NOMO-1 (cell line): ENCODE data around the gene OSBPL5.
"Not testable (repeated sequence)": the region's sequence is repeated elsewhere in the genome, so short reads cannot be mapped to it uniquely, and the experiment has no call there.

ENCODE experiments used
- DNase-seq, 2 experiments: peaks; one replicate each; lab custom pipeline; 2025; ENCODE audit not compliant: unreplicated experiment in 2 of 2; lab: John Stamatoyannopoulos, UW

The OSBPL5 gene

DNA sequence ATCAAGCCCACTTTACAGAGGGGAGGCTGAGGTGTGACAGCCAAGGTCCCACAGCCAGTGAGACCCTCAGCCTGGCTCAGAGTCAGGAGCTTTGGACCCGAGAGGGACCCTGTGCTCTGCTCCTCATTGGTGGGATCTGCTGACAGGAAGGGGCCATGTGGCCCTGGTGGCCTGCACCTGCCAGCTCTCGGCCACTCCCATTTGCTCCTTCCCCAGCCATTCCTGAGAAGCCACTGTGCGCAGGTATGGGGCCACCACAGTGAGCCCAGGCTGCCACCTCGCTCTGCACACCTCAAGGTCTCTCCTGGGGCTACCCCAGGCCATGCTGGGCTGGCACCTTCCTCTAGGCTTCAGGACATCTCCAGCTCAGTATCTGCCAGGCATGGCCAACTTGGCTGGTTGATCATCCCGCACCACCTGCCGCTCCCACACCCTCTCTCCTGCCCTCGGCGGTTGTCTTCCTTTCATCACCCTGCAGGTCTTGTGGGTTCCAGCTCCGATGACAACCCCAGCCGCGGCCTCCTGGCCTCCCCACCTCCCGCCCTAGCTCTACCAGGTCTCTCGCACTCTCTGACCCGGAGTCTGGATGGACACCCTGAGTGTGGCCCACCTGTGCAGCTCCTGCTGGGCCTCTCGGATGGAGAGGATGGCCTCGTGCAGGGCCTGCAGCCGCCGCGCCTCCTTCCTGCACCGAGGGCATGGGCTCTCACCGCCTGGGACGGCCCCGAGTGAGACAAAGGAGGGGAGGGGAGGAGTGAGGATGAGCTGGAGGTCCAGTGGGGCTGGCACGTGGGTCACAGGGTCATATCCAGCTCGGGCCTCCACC is 75.7 kb downstream of the OSBPL5 start:
- no peak for DNase-seq

DNA sequence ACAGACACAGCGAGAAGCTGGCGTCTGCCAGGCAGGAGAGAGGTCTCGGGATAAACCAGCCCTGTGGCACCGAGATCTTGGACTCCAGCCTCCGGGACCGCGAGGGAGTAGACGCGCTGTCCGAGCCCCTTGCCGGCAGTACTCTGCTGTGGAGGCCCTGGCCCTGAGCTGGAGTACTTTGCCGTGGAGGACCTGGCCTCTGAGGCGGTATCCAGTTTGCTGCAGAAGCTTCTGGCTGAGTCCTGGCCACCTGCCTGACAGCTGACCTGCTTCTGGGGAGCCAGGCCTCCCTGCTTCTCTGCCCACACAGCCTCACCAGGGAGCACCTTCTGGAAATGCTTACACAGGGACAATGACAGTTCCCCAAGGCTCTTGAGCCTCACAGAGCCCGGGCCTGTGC is 76.3 kb downstream of the OSBPL5 start:
- no peak for DNase-seq

DNA sequence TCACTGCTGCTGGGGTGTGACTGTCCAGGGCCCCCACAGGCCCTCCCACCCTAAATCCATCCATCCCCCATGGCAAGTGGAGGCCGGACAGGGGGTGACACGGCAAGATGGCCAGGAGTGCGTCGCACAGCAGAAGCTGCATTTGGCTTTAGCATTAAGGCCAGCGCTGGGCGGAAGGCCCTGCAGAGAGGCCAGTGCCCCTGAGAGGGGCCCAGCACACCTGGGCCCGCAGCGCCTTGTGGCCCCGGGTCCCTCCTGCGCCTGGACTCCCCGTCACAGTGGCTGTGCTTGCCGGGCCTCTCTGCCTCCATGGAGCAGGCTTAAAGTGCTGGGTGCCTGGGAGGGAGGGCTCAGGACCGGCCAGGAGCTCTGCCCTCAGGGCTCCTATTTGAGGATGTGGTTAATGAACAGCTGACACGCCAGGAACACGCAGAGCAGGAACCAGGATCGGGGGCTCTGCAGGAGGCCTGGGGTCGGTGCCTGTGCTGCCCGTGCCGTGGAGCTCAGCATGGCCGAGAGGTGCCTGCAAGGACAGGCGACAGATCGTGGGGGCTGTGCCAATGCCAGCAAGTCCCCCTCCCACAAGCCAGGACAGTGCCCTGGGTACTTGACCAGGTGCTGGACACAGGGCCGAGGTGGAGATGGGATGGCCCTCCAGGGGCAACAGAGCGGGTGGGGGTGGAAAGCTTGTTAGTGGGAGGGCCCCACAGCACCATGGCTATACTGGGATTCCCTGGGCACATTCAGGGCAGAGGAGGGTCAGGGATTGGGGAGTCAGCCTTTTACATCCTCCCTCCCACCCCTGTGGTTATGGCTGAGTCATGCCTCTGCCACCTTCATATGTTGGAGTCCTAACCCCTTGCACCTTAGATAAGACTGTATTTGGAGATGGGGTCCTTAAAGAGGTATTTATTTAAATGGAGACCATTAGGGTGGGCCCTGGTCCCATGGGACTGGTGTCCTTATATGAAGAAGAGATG is 77.0 kb downstream of the OSBPL5 start:
- DNase-seq, result no peak

DNA sequence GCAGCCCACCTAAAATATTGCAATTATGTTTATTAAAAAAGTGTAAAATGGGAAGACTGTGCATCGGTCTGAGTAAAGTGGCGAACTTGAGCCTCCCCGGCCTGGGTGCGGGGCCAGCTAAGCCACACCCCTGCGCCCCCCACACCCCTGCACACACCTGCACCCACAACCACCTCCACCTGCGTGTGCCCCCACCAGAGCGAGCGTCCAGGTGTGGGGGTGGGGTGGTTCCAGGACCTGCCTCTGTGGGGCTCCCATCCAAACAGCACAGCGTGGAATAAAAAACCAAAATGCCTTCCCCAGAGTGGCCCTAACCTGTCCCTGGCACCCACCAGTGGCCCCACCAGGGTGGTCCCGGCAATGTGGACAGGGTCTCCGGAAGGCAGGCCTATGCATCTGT is 77.7 kb downstream of the OSBPL5 start:
- DNase-seq, result no peak

DNA sequence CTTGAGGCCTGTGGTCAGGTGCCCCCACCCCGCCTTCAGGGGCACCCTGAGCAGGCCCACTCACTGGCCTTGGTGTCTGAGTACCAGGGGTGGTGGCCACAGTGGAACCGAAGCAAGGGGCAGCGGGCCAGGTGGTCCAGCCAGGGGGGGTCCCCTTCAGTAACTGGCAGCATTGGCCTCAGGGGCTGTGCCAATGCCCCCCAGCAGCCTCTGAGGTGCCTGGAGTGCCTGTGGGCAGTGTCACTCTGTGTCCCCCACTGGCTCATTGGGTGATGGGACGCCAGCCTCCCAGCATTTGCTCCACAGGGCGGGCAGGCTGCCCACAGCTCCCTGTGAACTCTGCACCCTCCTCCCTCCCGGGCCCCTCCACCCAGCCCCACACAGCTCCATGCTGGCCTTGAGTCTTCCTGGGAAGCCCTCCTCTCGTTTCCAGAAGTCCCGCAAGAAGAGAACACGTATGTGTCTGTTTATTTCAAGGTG is 78.4 kb downstream of the OSBPL5 start:
- DNase-seq, result no peak

DNA sequence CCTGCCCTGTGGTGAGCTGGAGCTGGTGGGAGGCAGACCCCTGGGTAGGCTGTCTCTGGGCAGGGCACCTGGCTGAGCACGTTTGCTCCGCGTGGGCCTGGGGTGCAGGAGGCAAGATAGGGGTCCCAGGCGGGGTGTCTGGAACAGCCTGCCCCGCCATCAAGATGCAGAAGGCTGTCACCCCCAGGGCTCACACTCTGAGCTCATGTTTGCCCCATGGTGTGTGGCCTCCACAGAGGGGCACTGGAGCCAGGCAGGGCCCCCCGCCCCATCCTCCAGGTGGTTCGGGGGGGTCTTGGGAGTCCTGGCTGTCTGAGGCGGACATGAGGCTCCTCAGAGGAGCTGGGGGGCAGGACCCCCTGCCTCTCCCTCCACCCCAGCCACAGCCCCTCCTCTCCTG is 79.0 kb downstream of the OSBPL5 start:
- DNase-seq, result no peak

DNA sequence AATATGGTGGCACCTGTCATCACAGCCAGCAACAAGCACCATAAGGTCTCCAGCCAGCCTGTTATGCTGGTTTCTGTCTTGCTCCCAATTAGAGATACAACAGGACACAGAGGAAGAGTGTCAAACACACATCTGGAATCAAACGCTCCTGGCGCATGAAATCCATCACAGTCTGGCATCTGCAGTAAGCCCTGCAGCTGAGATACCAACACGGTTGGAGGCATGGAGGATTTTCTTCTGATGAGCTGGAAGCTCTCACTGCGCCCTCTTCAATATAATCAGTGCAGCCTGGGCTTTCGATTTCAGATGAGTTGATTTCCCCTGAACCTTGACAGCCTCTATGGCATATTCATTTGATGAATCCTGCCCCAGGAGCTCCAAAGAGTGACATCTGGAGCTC is 80.1 kb downstream of the OSBPL5 start:
- DNase-seq, result no peak

DNA sequence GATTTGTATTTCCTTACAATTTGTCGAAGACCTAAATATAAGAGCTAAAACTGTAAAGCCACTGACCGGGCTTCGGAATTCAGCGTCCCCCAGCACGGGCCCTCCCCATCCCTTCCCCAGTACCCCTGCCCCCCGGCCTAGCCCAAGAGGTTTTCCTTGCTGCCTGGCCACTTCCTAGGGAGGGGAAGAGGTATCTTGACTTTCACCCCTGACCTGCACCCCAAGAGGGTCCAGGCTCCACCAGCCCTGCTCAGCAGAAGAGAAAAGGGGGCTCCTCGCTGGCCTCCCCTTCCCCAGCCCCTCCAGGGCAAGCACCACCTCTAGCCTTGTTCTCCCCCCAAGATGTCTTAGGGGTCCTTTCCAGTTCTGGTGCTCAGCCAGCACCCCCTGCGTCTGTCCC is 81.8 kb downstream of the OSBPL5 start:
- no peak for DNase-seq

DNA sequence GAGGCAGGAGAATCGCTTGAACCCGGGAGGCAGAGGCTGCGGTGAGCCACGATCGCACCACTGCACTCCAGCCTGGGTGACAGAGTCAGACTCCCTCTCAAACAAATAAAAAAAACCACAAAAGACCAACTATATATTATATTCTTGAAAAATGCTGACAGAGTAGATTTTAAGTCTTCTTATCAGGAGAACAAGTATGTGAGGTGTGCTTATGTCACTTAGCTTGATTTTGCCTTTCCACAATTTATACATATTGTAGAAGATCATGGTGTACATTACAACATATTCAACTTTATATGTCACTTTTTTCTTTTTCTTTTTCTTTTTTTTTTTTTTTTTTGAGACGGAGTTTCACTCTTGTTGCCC is 83.7 kb downstream of the OSBPL5 start:
- DNase-seq, result no peak

DNA sequence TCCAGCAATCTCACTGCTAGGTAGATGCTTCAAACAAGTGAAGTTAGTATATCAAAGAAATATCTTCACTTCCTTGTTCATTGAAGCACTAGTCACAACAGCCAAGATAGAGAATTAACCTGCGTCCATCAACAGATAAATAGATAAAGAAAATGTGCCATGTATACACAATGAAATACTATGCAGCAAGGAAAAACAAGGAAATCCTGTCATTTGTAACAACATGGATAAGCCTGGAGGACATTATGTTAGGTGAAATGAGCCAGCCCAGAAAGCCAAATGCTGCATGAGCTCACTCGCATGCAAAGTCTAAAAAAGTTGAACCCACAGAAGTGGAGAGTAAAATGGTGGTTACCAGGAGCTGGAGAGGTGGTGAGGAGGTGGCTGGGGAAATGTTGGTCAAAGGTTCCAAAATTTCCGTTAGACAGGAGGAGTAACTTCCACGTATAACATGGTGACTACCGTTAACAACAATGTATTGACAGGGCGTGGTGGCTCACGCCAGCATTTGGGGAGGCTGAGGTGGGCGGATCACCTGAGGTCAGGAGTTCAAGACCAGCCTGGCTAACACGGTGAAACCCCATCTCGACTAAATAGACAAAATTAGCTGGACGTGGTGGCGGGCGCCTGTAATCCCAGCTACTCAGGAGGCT is 84.3 kb downstream of the OSBPL5 start:
- DNase-seq, result no peak

DNA sequence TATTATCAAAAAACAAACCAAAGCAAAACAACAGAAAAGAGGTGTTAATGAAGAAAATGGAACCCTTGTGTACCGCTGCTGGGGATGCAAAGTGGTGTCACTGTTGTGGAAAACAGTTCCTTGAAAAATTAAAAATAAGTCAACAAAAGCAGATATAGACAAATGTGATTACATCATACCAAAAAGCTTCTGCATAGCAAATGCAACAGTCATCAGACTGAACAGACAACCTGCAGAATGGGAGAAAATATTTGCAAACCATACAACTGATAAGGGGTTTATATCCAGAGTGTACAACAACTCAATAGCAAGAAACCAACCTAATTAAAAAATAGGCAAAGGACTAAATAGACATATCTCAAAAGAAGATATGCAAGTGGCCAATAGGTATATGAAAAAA is 85.0 kb downstream of the OSBPL5 start:
- DNase-seq, result no peak

DNA sequence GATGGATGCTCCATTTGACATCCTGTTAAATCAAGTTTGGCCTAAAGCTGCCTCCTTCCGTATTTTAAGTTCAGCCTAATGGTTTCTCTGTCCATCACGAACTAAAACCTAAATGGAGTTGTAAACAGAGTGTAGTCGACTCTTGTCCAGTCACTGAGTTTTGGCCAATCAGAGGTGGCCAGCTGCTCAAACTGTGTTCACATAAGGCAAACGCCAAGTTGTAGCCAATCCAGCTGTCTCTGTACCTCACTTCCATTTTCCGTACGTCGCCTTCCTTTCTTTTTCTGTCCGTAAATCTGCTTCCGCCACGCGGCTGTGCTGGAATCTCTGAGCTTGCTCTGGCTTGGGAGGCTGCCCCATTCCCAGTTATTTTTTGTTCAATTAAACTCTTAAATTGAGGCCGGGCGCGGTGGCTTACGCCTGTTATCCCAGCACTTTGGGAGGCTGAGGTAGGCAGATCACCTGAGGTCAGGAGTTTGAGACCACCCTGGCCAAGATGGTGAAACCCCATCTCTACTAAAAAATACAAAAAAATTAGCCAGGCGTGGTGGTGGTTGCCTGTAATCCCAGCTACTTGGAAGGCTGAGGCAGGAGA is 87.2 kb downstream of the OSBPL5 start:
- no peak for DNase-seq

DNA sequence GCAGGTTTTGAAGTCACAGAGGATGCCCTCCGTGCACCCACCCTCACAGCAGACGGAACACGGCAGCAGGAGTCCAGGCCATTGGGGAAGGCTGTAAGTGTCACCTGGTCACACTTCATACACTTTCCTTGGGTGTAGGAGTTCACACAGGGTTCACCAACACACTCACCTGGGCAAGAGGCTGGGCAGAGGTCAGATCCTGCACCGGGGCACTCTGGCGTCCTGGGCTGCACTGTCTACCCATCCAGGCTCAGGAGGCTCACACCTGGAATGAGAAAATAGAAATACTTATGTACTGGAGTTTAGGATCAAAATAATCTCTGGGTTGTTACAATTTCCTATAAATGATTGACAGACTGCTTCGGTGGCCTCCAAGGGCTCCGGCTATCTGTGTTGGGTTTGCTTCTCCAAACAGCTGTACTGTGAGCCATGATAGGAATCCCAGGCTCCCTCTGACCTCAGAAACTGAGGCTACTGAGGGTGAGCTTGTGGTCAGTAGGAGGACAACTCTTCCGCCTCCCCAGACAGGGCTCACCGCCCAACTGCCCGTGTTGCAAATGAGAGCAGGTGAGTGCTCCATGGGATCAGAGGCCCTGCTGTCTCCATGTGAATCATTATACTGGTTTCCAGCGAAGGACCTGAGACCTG is 87.8 kb downstream of the OSBPL5 start:
- DNase-seq, result no peak

DNA sequence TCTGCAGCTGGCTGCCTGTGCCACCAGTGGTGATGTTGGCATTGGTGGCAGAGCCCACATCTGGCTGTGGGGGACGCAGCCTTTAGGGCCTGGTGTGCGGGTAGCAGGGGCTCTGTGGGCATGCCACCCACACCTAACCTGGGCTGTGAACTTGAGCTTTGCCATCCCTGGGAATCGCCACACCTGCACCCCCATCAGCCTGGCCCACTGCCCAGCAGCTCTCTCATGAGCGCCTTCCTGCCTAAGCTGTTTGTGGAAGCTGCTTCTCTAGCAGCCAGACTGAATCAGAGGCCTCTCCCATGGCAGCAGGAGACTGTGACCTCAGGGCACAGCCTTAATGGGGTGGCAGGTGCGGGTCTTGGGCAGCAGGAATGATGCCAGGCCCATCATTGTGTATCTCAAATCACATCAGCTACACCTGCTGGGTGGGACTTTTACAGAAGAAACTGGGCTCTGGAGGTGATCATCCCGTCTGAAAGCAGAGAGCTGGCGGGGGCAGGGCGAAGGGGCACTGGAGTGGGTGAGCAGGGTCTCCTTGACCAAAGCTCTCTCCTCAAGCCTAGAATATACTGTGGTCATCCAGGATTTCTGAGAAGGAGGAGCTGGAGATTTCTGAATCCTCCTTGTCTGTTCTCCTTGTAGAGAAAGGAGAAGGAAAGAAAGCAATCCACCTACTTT is 90.1 kb downstream of the OSBPL5 start:
- DNase-seq, result no peak

DNA sequence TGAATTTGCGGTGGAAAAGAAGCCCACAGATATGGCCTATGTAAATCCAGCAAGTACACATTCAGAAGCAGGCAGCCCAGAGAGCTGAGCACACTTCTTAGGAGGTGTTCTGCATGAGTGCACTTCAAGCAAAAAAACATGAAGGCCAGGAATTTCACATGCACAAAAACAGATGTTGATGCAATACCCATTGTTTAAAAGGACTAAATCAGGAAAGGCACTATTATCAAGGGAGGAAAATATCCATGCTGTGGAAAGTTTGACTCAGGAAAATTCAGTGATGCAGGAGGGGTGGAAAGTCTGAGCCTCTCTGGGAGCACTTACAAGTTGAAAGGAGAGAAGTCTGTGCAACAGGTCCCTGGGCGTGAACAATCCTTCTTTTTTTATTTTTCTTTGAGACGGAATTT is 92.1 kb downstream of the OSBPL5 start:
- no peak for DNase-seq

DNA sequence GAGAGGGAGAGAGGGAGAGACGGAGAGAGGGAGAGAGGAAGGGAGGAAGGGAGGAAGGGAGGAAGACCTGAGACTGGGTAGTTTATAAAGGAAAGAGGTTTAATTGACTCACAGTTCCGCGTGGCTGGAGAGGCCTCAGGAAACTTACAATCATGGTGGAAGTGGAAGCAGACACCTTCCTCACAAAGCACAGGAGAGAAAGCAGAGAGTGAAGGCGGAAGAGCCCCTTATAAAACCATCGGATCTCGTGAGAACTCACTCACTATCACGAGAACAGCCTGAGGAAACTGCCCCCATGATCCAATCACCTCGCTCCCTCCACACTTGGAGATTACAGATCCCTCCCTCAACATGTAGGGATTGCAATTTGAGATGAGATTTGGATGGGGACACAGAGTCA is 95.7 kb downstream of the OSBPL5 start:
- DNase-seq, result no peak

DNA sequence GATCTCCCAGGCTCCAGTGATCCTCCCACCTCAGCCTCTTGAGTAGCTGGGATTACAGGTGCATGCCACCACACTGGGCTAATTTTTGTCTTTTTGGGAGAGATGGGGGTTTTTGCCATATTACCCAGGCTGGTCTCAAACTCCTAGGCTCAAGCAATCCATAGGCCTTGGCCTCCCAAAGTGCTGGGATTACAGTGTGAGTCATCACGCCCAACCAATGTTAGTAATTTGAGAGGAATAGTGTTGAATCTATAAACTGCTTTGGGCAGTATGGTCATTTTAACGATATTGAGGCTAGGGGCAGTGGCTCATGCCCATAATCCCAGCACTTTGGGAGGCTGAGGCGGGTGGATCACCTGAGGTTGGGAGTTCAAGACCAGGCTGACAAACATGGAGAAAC is 98.8 kb downstream of the OSBPL5 start:
- DNase-seq, result not testable (repeated sequence)

DNA sequence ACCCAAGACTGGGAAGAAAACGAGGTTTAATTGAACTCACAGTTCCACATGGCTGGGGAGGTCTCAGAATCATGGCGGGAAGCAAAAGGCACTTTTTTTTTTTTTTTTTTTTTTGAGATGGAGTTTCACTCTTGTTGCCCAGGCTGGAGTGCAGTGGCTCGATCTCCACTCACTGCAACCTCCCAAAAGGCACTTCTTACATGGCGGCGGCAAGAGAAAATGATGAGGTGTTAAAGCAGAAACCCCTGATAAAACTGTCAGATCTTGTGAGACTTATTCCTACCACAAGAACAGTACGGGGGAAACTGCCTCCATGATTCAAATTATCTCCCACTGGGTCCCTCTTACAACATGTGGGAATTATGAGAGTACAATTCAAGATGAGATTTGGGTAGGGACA is 100.4 kb downstream of the OSBPL5 start:
- not testable (repeated sequence) for DNase-seq

DNA sequence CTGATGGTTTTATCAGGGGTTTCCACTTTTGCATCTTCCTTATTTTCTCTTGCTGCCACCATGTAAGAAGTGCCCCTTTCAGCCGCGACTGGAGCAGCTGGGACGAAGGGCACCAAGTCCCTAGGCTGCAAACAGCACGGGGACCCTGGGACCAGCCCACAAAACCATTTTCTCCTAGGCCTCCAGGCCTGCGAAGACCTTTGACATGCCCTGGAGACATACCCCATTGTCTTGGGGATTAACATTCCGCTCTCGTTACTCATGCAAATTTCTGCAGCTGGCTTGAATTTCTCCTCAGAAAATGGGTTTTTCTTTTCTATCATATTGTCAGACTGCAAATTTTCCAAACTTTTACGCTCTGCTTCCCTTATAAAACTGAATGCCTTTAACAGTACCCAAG is 101.2 kb downstream of the OSBPL5 start:
- DNase-seq, result not testable (repeated sequence)

DNA sequence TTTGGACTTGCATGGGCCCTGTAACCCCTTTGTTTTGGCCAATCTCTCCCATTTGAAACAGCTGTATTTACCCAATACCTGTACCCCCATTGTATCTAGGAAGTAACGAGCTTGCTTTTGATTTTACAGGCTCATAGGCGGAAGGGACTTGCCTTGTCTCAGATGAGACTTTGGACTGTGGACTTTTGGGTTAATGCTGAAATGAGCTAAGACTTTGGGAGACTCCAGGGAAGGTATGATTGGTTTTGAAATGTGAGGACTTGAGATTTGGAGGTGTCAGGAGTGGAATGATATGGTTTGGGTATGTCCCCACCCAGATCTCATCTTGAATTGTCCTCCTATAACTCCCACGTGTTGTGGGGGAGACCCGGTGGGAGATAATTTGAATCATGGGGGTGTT is 101.7 kb downstream of the OSBPL5 start:
- DNase-seq, result not testable (repeated sequence)
